ENCODE results near the gene SLC27A5. TPM values are rescaled to one million over a fixed set of nuclear protein-coding genes. Genes with fewer than 3 reads are reported as not detected.
"Not testable (repeated sequence)": the region's sequence is repeated elsewhere in the genome, so short reads cannot be mapped to it uniquely, and the experiment has no call there.

Gene SLC27A5
- total RNA-seq, 4 donors from 2014 or later, result 2.6 to 7.4 (median 5.5) TPM

- H3K27ac ChIP-seq, result no peak overlapping the region
- ATAC-seq, result no peak
- H3K36me3 ChIP-seq, result peaks cover 0 to 54% of the 10 kb centered on the region in 2 donors
- TF ChIP-seq EP300 (IDR thresholded peaks at IDR 0.05), result no peak
- no peak for TF ChIP-seq POLR2A (IDR thresholded peaks at IDR 0.05)
- TF ChIP-seq POLR2AphosphoS5 (IDR thresholded peaks at IDR 0.05), result no peak
- TF ChIP-seq, protein P1, sequence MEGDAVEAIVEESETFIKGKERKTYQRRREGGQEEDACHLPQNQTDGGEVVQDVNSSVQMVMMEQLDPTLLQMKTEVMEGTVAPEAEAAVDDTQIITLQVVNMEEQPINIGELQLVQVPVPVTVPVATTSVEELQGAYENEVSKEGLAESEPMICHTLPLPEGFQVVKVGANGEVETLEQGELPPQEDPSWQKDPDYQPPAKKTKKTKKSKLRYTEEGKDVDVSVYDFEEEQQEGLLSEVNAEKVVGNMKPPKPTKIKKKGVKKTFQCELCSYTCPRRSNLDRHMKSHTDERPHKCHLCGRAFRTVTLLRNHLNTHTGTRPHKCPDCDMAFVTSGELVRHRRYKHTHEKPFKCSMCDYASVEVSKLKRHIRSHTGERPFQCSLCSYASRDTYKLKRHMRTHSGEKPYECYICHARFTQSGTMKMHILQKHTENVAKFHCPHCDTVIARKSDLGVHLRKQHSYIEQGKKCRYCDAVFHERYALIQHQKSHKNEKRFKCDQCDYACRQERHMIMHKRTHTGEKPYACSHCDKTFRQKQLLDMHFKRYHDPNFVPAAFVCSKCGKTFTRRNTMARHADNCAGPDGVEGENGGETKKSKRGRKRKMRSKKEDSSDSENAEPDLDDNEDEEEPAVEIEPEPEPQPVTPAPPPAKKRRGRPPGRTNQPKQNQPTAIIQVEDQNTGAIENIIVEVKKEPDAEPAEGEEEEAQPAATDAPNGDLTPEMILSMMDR (IDR thresholded peaks at IDR 0.05), result no peak
- no peaks in the 10 kb centered on the region for H3K9me3 ChIP-seq
- no CpG with 5 or more reads among the region's 21 CpGs for WGBS, 2 donors (ENCODE audit: low coverage in 1 of 2)
- no peak overlapping the region for H3K4me3 ChIP-seq
- no peaks in the 10 kb centered on the region for H3K27me3 ChIP-seq
- H3K4me1 ChIP-seq, result peaks cover 0 to 20% (median 0%) of the 10 kb centered on the region in 3 donors
Observed at GRCh38 chr19:58455306-58455705, 56.5 kb downstream of the SLC27A5 start.

DNA sequence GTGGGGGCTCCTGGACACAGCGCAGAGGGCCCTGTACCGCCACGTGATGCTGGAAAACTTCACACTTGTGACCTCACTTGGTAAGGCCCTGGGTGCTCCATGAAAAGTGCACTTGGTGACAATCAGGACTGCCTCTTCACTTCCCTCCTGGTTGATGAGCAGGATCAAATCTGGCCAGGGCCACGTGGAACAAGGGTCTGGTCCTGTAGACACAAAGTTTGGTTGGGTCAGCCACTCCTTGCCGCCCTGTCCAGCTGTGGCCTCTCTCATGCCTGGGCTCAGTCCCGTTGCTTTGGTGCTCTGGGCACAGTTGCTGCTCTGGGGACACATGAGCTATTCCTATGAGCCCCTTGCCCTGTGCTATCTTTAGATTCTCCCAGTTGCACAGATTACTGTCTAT lies 58.0 kb downstream of the SLC27A5 start:
- H3K9me3 ChIP-seq, result no peaks in the 10 kb centered on the region
- no peak for ATAC-seq
- no peak overlapping the region for H3K4me3 ChIP-seq
- H3K27me3 ChIP-seq, result peaks cover 6% of the 10 kb centered on the region
- no peak overlapping the region for H3K27ac ChIP-seq
- TF ChIP-seq EP300 (IDR thresholded peaks at IDR 0.05), result no peak
- no peak for TF ChIP-seq POLR2A (IDR thresholded peaks at IDR 0.05)
- TF ChIP-seq POLR2AphosphoS5 (IDR thresholded peaks at IDR 0.05), result no peak
- WGBS, 2 donors (ENCODE audit: low coverage in 1 of 2), result 82 to 100% methylated on average over 1 to 3 of the region's 6 CpGs
- peaks cover 0 to 20% (median 0%) of the 10 kb centered on the region in 3 donors for H3K4me1 ChIP-seq
- H3K36me3 ChIP-seq, result peaks cover 0 to 53% of the 10 kb centered on the region in 2 donors

DNA sequence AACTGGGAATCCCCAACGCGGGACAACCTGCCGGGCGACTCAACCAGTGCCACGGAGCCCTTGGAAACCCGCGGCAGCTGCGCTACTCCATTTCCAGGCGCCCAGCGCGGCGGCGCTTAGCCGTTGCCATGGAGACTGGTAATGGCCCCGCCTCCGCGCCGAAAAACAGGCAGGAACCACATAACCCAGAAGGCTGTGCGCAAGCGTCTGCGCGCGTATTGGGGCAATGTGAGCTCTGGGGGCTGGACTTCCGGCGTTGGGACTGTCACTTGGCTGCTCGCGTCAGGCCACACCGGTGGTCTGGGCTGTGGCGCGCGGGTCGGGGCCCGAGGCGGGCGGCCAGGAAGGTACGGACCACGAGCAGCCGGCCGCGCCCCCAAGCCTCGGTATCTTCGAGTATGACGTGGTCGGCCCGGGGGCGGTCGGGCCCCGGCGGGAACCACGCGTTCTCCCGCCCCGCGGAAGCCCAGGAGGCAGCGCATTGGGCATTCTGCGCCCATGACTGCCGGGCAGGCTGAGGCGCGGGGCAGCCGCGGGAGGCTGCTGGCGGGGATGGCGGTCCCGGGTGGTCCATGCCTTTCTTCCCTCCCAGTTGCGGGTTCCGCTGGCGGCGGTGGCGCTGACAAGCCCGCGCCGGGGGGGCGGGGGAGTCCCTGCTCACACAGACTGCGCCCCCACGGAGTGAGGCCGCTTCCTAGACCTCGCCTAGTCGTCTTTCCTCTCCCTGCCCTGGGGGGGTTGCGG lies 60.3 kb downstream of the SLC27A5 start, which contains the start of gene ZNF324B:
Gene ZNF324B (plus strand): TSS at position 265 of the 744 bp plus-strand sequence. CDS start 2,080 bp downstream, outside the sequence.
- Histone ChIP-seq H3K4me1 (peaks cover 0 to 20% (median 0%) of the 10 kb centered on the region in 3 donors), H3K27me3 (peaks cover 11% of the 10 kb centered on the region), H3K9me3 (no peaks in the 10 kb centered on the region), H3K4me3 (peak within 1 kb of the TSS; percentile 80 to 93), H3K36me3 (peaks cover 0 to 31% of the 10 kb centered on the region in 2 donors), H3K27ac (peak within 1 kb of the TSS in 3 of 4 donors; percentile 74 to 82 (median 80))
- TF ChIP-seq EP300 (IDR thresholded peaks at IDR 0.05) (no peak), POLR2A (IDR thresholded peaks at IDR 0.05) (peak; percentile 45 to 62), POLR2AphosphoS5 (IDR thresholded peaks at IDR 0.05) (peak; percentile 81)
- TF ChIP-seq, protein P1 (IDR thresholded peaks at IDR 0.05), result no peak
- ATAC-seq, result peak; percentile 98
- no CpG with 5 or more reads among the region's 79 CpGs for WGBS, 2 donors (ENCODE audit: low coverage in 1 of 2)

DNA sequence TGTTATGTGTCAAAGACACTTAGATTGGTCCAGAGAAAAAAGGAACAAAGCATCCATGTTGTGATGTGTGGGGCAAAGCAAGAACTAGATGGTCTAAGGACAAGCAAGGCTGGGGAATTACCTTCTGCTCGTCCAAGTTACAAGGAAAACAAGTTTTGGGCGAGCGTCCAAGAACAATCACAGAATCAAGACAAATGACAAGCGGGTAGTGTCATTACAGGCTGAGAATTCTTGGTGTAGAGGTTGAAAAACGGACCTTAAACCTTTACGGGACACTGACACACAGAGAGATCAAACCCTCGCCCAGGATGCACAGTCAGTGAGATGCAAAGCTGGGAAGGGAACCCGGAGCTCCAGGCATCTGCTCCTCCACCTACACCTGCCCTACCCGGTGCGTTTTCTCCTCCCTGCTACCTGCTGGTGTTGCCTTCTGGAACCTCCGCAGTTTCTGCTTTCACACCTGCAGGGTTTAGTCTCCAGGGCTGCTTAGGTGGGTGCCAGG lies 60.9 kb downstream of the SLC27A5 start:
- no peak for ATAC-seq
- Histone ChIP-seq H3K27me3 (peaks cover 11% of the 10 kb centered on the region), H3K4me3 (peak overlapping the region; percentile 80 to 93), H3K4me1 (peaks cover 0 to 20% (median 0%) of the 10 kb centered on the region in 3 donors), H3K27ac (peak overlapping the region in 3 of 4 donors; percentile 27 to 82 (median 80)), H3K9me3 (no peaks in the 10 kb centered on the region), H3K36me3 (peaks cover 0 to 24% of the 10 kb centered on the region in 2 donors)
- TF ChIP-seq POLR2A (IDR thresholded peaks at IDR 0.05) (no peak), EP300 (IDR thresholded peaks at IDR 0.05) (no peak), POLR2AphosphoS5 (IDR thresholded peaks at IDR 0.05) (no peak)
- TF ChIP-seq, protein P1 (IDR thresholded peaks at IDR 0.05), result no peak
- 4 to 6% methylated on average over 9 to 11 of the region's 11 CpGs for WGBS, 2 donors (ENCODE audit: low coverage in 1 of 2)

GRCh38 chr19:58449980-58450379 lies 61.8 kb downstream of the SLC27A5 start:
- 59 to 75% methylated on average over 4 of the region's 5 CpGs for WGBS, 2 donors (ENCODE audit: low coverage in 1 of 2)
- Histone ChIP-seq H3K4me1 (peaks cover 0 to 20% (median 0%) of the 10 kb centered on the region in 3 donors), H3K36me3 (peaks cover 0 to 15% of the 10 kb centered on the region in 2 donors), H3K27me3 (peaks cover 11% of the 10 kb centered on the region)
- H3K27ac ChIP-seq, ATAC-seq, H3K9me3 ChIP-seq, H3K4me3 ChIP-seq: not testable (repeated sequence)

DNA sequence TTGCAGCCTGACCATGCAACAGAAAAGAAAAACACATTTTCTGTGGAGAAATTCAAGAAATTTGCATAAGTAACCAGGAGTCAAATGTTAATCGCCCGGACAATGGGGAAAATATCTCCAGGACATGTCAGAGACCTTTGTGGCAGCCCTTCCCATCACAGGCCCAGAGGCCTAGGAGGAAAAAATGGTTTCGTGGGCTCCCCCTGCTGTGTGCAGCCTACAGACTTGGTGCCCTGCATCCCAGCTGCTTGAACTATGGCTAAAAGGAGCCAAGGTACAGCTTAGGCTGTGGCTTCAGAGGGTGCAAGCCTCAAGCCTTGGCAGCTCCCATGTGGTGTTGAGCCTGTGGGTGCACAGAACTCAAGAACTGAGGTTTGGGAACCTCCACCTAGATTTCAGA lies 62.9 kb downstream of the SLC27A5 start:
- WGBS, 2 donors (ENCODE audit: low coverage in 1 of 2), result 69% methylated on average over 3 of the region's 3 CpGs; no CpG with 5 or more reads in 1 of the 2 donors
- H3K4me3 ChIP-seq, H3K36me3 ChIP-seq, ATAC-seq, H3K9me3 ChIP-seq, H3K27ac ChIP-seq: not testable (repeated sequence)
- H3K27me3 ChIP-seq, result peaks cover 11% of the 10 kb centered on the region
- H3K4me1 ChIP-seq, result peaks cover 0 to 20% (median 0%) of the 10 kb centered on the region in 3 donors

Small RNA genes lying within 50 kb of the gene (small RNA-seq; reads per million reads assigned to genes)
- gene MIR6807 (0 to 1.1 (median 0) reads per million in 4 donors), gene RN7SL525P (0 reads per million in 4 donors), gene RN7SL693P (0 reads per million in 4 donors), gene RNU6-1337P (0 reads per million in 4 donors)

Other genes starting within 250 kb of the SLC27A5 start
- gene ZNF8, start 233.0 kb downstream of the SLC27A5 start, total RNA-seq, result 10 to 100 TPM in 2 of 4 donors, 1 to 10 TPM in 2; 5.6 to 11.6 (median 9.5) TPM
- gene ERVK3-1, start 206.6 kb downstream of the SLC27A5 start, total RNA-seq, result 10 to 100 TPM; 31.7 to 67.2 (median 41.5) TPM
- gene ZSCAN22, start 185.0 kb downstream of the SLC27A5 start, total RNA-seq, result 1 to 10 TPM; 2.4 to 4.8 (median 2.9) TPM
- 10 to 100 TPM in 1 of 4 donors, 1 to 10 TPM in 3; 2.3 to 20.7 (median 7.5) TPM for gene A1BG, start 158.5 kb downstream of the SLC27A5 start, total RNA-seq
- gene ZNF497, start 149.2 kb downstream of the SLC27A5 start, total RNA-seq, result 1 to 10 TPM in 3 of 4 donors, under 1 TPM in 1; 0.77 to 2.2 (median 1.6) TPM
- gene ZNF837, start 131.0 kb downstream of the SLC27A5 start, total RNA-seq, result 1 to 10 TPM in 3 of 4 donors, under 1 TPM in 1; 0.99 to 3.7 (median 2.4) TPM
- 1,000 to 10,000 TPM in 3 of 4 donors, 100 to 1,000 TPM in 1; 841 to 2,040 (median 1,635) TPM for gene RPS5, start 124.7 kb downstream of the SLC27A5 start, total RNA-seq
- 1 to 10 TPM in 1 of 4 donors, not detected in 3; 1.5 TPM for gene RNF225, start 116.3 kb downstream of the SLC27A5 start, total RNA-seq
- 10 to 100 TPM; 10.9 to 17.6 (median 12.6) TPM for gene ZNF584, start 103.3 kb downstream of the SLC27A5 start, total RNA-seq
- gene ZNF132, start 71.8 kb downstream of the SLC27A5 start, total RNA-seq, result 1 to 10 TPM; 4.1 to 8.6 (median 6.2) TPM
- gene ZNF324B, start 60.4 kb downstream of the SLC27A5 start, total RNA-seq, result 10 to 100 TPM in 1 of 4 donors, 1 to 10 TPM in 3; 4.3 to 12.8 (median 8.6) TPM
- gene ZNF324, start 44.9 kb downstream of the SLC27A5 start, total RNA-seq, result 10 to 100 TPM; 10.3 to 20.7 (median 18.1) TPM
- gene ZNF446, start 35.6 kb downstream of the SLC27A5 start, total RNA-seq, result 10 to 100 TPM; 11.2 to 25.4 (median 17.5) TPM
- gene ZBTB45, start 7.8 kb upstream of the SLC27A5 start, total RNA-seq, result 10 to 100 TPM in 3 of 4 donors, 1 to 10 TPM in 1; 9.8 to 14.0 (median 13.4) TPM
- gene TRIM28, start 32.1 kb upstream of the SLC27A5 start, total RNA-seq, result 100 to 1,000 TPM; 171 to 274 (median 196) TPM
- 100 to 1,000 TPM in 3 of 4 donors, 10 to 100 TPM in 1; 100.0 to 155 (median 126) TPM for gene CHMP2A, start 43.1 kb upstream of the SLC27A5 start, total RNA-seq
- 10 to 100 TPM; 28.1 to 43.6 (median 37.8) TPM for gene UBE2M, start 46.6 kb upstream of the SLC27A5 start, total RNA-seq
- 10 to 100 TPM; 13.4 to 43.7 (median 22.4) TPM for gene MZF1, start 61.3 kb upstream of the SLC27A5 start, total RNA-seq